ENCODE results near the gene KMO. TPM values are rescaled to one million over a fixed set of nuclear protein-coding genes. Genes with fewer than 3 reads are reported as not detected.

KMO gene
- total and polyA plus RNA-seq, 2 of the 13 experiments (the other 11 are each of a cell fraction or from before 2014, with no cell fraction given): 0.01 TPM; not detected in 1

- Histone ChIP-seq H3K27me3 (ENCODE audit: control insufficient read depth in 1 of 2, insufficient read depth in 2 of 2, low read length in 2 of 2) (no peaks in the 10 kb centered on the region; a peak in 1 of 5 replicates), H3K36me3 (replicated peaks in 1 of 2; ENCODE audit: control insufficient read depth in 1 of 2, insufficient read depth in 2 of 2, low read length in 2 of 2) (no peaks in the 10 kb centered on the region), H3K9me3 (ENCODE audit: low read length) (no peaks in the 10 kb centered on the region), H3K4me3 (replicated peaks in 1 of 3; ENCODE audit: insufficient read depth in 1 of 3, low read depth in 2 of 3, low read length in 3 of 3) (no peak overlapping the region), H3K79me2 (ENCODE audit: insufficient read depth, low read length) (no peaks in the 10 kb centered on the region), H3K4me2 (ENCODE audit: low read depth, low read length) (no peak overlapping the region), H3K9ac (ENCODE audit: insufficient read depth, low read depth, low read length) (no peak overlapping the region), H3K4me1 (ENCODE audit: insufficient read depth, low read length) (peaks cover 4% of the 10 kb centered on the region), H2AFZ (ENCODE audit: low read length) (no peak overlapping the region), H3K27ac (ENCODE audit: extremely low read length, insufficient read depth, low read length) (no peak overlapping the region), H4K20me1 (ENCODE audit: insufficient read depth, low read length) (no peaks in the 10 kb centered on the region; the same call in 1 of the 2 replicates)
- intact Hi-C loops (cut with micrococcal nuclease; ENCODE audit: unreplicated experiment) (no loop called here), in situ Hi-C loops (cut with HindIII; ENCODE audit: extremely low pct_ligation_motif_present, low pct_unique_long_range_greater_than_20kb) (no loop called here)
- DNase-seq (ENCODE audit: low spot score) (peak; percentile 26), ATAC-seq (peak; percentile 75), FAIRE-seq (peak; percentile 12)
- WGBS (ENCODE audit: low lambda C conversion rate): 88% methylated on average over 9 of the region's 9 CpGs
- CTCF ChIA-PET (ENCODE audit: low intra/inter-chr PET ratio, low total read pairs): no interaction called here
- BruUV-seq (replicated peaks): no TSS peak
- POLR2A ChIA-PET: no interaction called here
- TF ChIP-seq DZIP1 (CRISPR knock-in tag; IDR thresholded peaks at IDR 0.05) (no peak), CEBPZ (IDR thresholded peaks at IDR 0.05; ENCODE audit: low read length) (no peak), ZBTB33 (CRISPR knock-in tag; IDR thresholded peaks at IDR 0.05) (peak; percentile 36; the same call in 1 of the 2 replicates), ATRX (CRISPR knock-in tag; IDR thresholded peaks at IDR 0.05; ENCODE audit: borderline replicate concordance) (no peak)
These were observed 73.1 kb downstream of the KMO start for GRCh38 chr1:241605146-241605805.

Data from HepG2 (cell line).